ENCODE measurements around the gene HMOX2.

Gene HMOX2

GRCh38 chr16:4552541-4552940, 76.3 kb downstream of the HMOX2 start:
- Histone ChIP-seq H3K4me3 (no peak overlapping the region), H3K27me3 (0 out of 22 replicates have a peak, but pooled peaks cover 0 to 4% (median 0%) of the 10 kb centered on the region in 11 experiments), H3K9me3 (replicated peaks in 1 of 11) (no peaks in the 10 kb centered on the region), H3K27ac (no peak overlapping the region), H4K20me1 (no peaks in the 10 kb centered on the region), H3K4me2 (no peak overlapping the region), H3K36me3 (no peaks in the 10 kb centered on the region), H3K9ac (no peak overlapping the region), H3K4me1 (peaks cover 5 to 53% (median 41%) of the 10 kb centered on the region in 10 experiments; a peak in 18 of 20 replicates)
- TF ChIP-seq Cebpa-rat (IDR thresholded peaks at IDR 0.05): no peak

GRCh38 chr16:4556112-4556511, 79.9 kb downstream of the HMOX2 start, which contains the start of gene C16orf96:
C16orf96 (plus strand) TSS chr16:4556340; CDS start chr16:4556490, 150 bp downstream.
- TF ChIP-seq Cebpa-rat (IDR thresholded peaks at IDR 0.05): no peak
- Histone ChIP-seq H3K27ac (peak within 1 kb of the TSS in 5 of 11 experiments; percentile 2 to 66 (median 59); a peak in 6 of 22 replicates), H3K4me3 (peak within 1 kb of the TSS in 1 of 10 experiments; percentile 21; a peak in 1 of 20 replicates), H3K9me3 (replicated peaks in 1 of 11) (no peaks in the 10 kb centered on the region), H3K9ac (peak within 1 kb of the TSS in 2 of 11 experiments; percentile 24 to 29; a peak in 4 of 22 replicates), H3K36me3 (no peaks in the 10 kb centered on the region), H3K27me3 (0 out of 22 replicates have a peak, but pooled peaks cover 0 to 4% (median 0%) of the 10 kb centered on the region in 11 experiments), H3K4me1 (peaks cover 5 to 45% (median 35%) of the 10 kb centered on the region in 10 experiments; a peak in 18 of 20 replicates), H4K20me1 (no peaks in the 10 kb centered on the region), H3K4me2 (peak within 1 kb of the TSS in 9 of 11 experiments; percentile 46 to 86 (median 81); a peak in 18 of 22 replicates)

DNA sequence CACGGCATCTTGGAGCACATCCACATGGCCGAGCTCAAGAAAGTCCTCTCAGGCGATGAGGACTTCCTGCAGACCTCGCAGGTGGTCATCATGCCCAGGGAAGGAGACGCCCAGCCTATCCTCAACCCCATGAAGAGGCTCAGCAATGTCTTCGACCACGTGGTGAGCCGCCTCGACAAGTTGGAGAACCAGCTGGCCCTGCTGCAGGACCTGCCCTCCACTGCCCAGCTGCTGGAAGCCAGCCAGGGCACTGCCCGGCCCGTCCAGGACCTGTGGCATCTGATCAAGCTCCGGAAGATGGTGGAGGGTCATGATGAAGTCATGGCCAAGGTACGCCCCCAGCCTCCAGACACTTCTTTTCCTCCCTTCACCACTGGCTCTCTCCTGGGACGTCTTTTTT, 80.4 kb downstream of the HMOX2 start:
- peak overlapping the region in 9 of 11 experiments; percentile 46 to 86 (median 81); a peak in 18 of 22 replicates for H3K4me2 ChIP-seq
- no peak for TF ChIP-seq Cebpa-rat (IDR thresholded peaks at IDR 0.05)
- H3K4me1 ChIP-seq: peaks cover 5 to 45% (median 35%) of the 10 kb centered on the region in 10 experiments; a peak in 18 of 20 replicates
- peak overlapping the region in 2 of 11 experiments; percentile 24 to 29; a peak in 4 of 22 replicates for H3K9ac ChIP-seq
- no peaks in the 10 kb centered on the region for H3K9me3 ChIP-seq (replicated peaks in 1 of 11)
- peak overlapping the region in 5 of 11 experiments; percentile 2 to 66 (median 59); a peak in 6 of 22 replicates for H3K27ac ChIP-seq
- peak overlapping the region in 1 of 10 experiments; percentile 21; a peak in 1 of 20 replicates for H3K4me3 ChIP-seq
- H3K27me3 ChIP-seq: 0 out of 22 replicates have a peak, but pooled peaks cover 0 to 4% (median 0%) of the 10 kb centered on the region in 11 experiments
- no peaks in the 10 kb centered on the region for H3K36me3 ChIP-seq
- no peaks in the 10 kb centered on the region for H4K20me1 ChIP-seq

GRCh38 chr16:4557973-4558372, 81.8 kb downstream of the HMOX2 start:
- TF ChIP-seq Cebpa-rat (IDR thresholded peaks at IDR 0.05): no peak
- Histone ChIP-seq H4K20me1 (no peaks in the 10 kb centered on the region), H3K27ac (no peak overlapping the region), H3K4me3 (no peak overlapping the region), H3K4me2 (peak overlapping the region in 4 of 11 experiments; percentile 73 to 86 (median 80); a peak in 3 of 22 replicates), H3K4me1 (peaks cover 5 to 47% (median 35%) of the 10 kb centered on the region in 10 experiments; a peak in 18 of 20 replicates), H3K27me3 (0 out of 22 replicates have a peak, but pooled peaks cover 0 to 4% (median 0%) of the 10 kb centered on the region in 11 experiments), H3K9me3 (replicated peaks in 1 of 11) (no peaks in the 10 kb centered on the region), H3K36me3 (no peaks in the 10 kb centered on the region), H3K9ac (no peak overlapping the region)
